NB4 (cell line): ENCODE measurements around the gene EIF4G2.

Source experiments
- MAX ChIP-seq: IDR thresholded peaks from 2 replicates; pipeline ENCODE4 v1.6.1; 2011; ENCODE audit warnings: low read depth, low read length
- TF ChIP-seq, protein P1 (sequence below): IDR thresholded peaks from one replicate; pipeline ENCODE4 v1.5.1; 2012; ENCODE audit warnings: low read depth, low read length

DNA sequence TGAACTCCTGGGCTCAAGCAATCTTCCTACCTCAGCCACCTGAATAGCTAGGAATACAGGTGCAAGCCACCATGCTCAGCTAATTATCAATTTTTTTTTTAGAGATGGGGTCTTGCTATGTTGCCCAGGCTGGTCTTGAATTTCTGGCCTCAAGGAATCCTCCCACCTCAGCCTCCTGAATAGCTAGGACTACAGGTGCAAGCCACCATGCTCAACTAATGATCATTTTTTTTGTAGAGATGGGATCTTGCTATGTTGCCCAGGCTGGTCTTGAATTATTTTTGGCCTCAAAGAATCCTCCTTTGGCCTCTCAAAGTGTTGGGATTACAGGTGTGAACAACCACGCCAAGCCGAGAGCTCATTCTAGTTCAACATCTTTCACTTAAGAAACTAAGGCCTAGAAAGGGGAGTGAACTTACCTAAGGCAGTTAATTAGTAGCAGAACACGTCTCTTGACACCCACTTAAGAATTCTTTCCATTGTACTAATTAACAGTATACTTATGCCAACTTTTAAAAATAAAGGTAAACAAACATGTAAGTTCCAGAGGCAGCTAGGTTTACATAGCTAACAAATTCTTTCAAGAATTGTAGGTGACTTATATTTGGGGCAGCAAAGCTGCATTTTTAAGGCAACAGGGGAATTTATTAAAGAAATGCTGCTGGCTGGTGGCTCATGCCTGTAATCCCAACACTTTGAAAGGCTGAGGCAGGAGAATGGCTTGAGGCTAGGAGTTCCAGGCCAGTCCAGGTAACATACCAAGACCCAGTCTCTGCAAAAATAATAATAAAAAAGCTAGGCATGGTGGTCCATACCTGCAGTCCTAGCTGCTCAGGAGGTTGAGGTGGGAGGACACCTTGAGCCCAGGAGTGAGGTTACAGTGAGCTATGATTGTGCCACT, 39.5 kb upstream of the EIF4G2 start:
- no peak for TF ChIP-seq MAX
- TF ChIP-seq, protein P1, sequence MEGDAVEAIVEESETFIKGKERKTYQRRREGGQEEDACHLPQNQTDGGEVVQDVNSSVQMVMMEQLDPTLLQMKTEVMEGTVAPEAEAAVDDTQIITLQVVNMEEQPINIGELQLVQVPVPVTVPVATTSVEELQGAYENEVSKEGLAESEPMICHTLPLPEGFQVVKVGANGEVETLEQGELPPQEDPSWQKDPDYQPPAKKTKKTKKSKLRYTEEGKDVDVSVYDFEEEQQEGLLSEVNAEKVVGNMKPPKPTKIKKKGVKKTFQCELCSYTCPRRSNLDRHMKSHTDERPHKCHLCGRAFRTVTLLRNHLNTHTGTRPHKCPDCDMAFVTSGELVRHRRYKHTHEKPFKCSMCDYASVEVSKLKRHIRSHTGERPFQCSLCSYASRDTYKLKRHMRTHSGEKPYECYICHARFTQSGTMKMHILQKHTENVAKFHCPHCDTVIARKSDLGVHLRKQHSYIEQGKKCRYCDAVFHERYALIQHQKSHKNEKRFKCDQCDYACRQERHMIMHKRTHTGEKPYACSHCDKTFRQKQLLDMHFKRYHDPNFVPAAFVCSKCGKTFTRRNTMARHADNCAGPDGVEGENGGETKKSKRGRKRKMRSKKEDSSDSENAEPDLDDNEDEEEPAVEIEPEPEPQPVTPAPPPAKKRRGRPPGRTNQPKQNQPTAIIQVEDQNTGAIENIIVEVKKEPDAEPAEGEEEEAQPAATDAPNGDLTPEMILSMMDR = no peak
